Measurements from ENCODE around the gene KCNB1.
A peak's percentile ranks its signal among the peaks of the same experiment; 100 is the strongest.

The KCNB1 gene

GRCh38 chr20:49406666-49407065, 75.8 kb downstream of the KCNB1 start:
- H3K4me3 ChIP-seq (ENCODE audit: control insufficient read depth, low read depth, low read length), result no peak overlapping the region
- TF ChIP-seq, protein P1, sequence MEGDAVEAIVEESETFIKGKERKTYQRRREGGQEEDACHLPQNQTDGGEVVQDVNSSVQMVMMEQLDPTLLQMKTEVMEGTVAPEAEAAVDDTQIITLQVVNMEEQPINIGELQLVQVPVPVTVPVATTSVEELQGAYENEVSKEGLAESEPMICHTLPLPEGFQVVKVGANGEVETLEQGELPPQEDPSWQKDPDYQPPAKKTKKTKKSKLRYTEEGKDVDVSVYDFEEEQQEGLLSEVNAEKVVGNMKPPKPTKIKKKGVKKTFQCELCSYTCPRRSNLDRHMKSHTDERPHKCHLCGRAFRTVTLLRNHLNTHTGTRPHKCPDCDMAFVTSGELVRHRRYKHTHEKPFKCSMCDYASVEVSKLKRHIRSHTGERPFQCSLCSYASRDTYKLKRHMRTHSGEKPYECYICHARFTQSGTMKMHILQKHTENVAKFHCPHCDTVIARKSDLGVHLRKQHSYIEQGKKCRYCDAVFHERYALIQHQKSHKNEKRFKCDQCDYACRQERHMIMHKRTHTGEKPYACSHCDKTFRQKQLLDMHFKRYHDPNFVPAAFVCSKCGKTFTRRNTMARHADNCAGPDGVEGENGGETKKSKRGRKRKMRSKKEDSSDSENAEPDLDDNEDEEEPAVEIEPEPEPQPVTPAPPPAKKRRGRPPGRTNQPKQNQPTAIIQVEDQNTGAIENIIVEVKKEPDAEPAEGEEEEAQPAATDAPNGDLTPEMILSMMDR (conservative IDR thresholded peaks at IDR 0.05; ENCODE audit: control insufficient read depth, insufficient read depth, low read depth, low read length), result no peak
- DNase-seq (ENCODE audit: low read depth), result no peak

- no peak for DNase-seq (ENCODE audit: low read depth)
- no peak overlapping the region for H3K4me3 ChIP-seq (ENCODE audit: control insufficient read depth, low read depth, low read length)
- TF ChIP-seq, protein P1 (conservative IDR thresholded peaks at IDR 0.05; ENCODE audit: control insufficient read depth, insufficient read depth, low read depth, low read length), result no peak
These were observed 76.8 kb downstream of the KCNB1 start for GRCh38 chr20:49405696-49406095.

DNA sequence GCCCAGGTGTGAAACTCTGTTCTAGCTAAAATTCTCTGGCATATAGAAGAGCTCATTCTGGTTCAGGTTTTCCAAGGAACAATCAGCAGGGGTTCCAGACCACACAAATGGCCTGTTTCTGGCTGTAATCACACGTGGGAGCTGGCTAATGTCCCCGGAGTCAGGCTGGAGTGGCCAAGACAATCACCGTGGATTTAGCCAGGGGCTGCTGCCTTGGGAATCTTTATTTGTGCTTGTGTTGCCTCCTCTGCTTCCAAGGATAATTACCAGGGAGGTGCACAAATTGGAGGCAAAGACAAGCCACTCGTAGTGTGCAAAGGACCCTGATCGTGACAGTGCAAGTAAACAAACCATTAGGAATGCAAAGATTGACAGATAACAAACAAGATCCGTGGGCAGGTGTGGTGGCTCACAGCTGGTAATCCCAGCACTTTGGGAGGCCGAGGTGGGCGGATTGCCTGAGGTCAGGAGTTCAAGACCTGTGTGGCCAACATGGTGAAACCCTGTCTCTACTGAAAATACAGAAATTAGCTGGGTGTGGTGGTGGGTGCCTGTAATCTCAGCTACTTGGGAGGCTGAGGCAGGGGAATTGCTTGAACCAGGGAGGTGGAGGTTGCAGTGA, 77.3 kb downstream of the KCNB1 start:
- TF ChIP-seq, protein P1 (conservative IDR thresholded peaks at IDR 0.05; ENCODE audit: control insufficient read depth, insufficient read depth, low read depth, low read length), result no peak
- no peak for DNase-seq (ENCODE audit: low read depth)
- no peak overlapping the region for H3K4me3 ChIP-seq (ENCODE audit: control insufficient read depth, low read depth, low read length)

GRCh38 chr20:49404461-49404860, 78.0 kb downstream of the KCNB1 start:
- no peak overlapping the region for H3K4me3 ChIP-seq (ENCODE audit: control insufficient read depth, low read depth, low read length)
- TF ChIP-seq, protein P1 (conservative IDR thresholded peaks at IDR 0.05; ENCODE audit: control insufficient read depth, insufficient read depth, low read depth, low read length), result no peak
- DNase-seq (ENCODE audit: low read depth), result no peak

DNA sequence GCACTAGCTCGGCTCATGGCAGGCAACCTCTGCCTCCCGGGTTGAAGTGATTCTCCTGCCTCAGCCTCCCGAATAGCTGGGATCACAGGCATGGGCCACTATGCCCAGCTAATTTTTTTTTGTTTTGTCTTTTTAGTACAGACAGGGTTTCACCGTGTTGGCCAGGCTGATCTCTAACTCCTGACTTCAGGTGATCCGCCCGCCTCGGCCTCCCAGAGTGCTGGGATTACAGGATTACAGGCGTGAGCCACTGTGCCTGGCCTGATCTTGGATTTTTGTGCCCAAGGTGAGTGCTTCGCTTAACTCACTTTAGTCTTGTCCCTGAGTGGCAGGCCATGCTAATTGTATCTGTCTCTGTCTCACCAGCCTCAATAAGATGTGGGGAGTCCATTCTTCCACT, 78.6 kb downstream of the KCNB1 start:
- H3K4me3 ChIP-seq (ENCODE audit: control insufficient read depth, low read depth, low read length), result no peak overlapping the region
- no peak for DNase-seq (ENCODE audit: low read depth)
- TF ChIP-seq, protein P1 (conservative IDR thresholded peaks at IDR 0.05; ENCODE audit: control insufficient read depth, insufficient read depth, low read depth, low read length), result no peak

GRCh38 chr20:49403012-49403411, 79.5 kb downstream of the KCNB1 start:
- DNase-seq (ENCODE audit: low read depth), result no peak
- H3K4me3 ChIP-seq (ENCODE audit: control insufficient read depth, low read depth, low read length), result no peak overlapping the region
- TF ChIP-seq, protein P1 (conservative IDR thresholded peaks at IDR 0.05; ENCODE audit: control insufficient read depth, insufficient read depth, low read depth, low read length), result no peak

- DNase-seq (ENCODE audit: low read depth), result peak; percentile 55
- H3K4me3 ChIP-seq (ENCODE audit: control insufficient read depth, low read depth, low read length), result no peak overlapping the region
- TF ChIP-seq, protein P1 (conservative IDR thresholded peaks at IDR 0.05; ENCODE audit: control insufficient read depth, insufficient read depth, low read depth, low read length), result no peak
These were observed 81.6 kb downstream of the KCNB1 start for GRCh38 chr20:49400904-49401303.
